Vagina (tissue), 2 donors: Measurements from ENCODE around the gene NTSR1. TPM values are rescaled to one million over a fixed set of nuclear protein-coding genes. Genes with fewer than 3 reads are reported as not detected.

ENCODE experiments used
- DNase-seq, 2 donors: peaks; one replicate each; pipeline ENCODE4 v3.0.0-alpha.2; 2017; ENCODE audit errors: extremely low spot score in 2 of 2
- H3K27ac ChIP-seq: fragments of 200-600 bp; sonication (generic); one replicate; pipeline ENCODE4 v1.5.1; 2019
- H3K27me3 ChIP-seq: fragments of 200-600 bp; sonication (generic); one replicate; pipeline ENCODE4 v1.5.1; 2019
- H3K36me3 ChIP-seq, 2 donors: fragments of 200-600 bp; sonication (generic); one replicate each; pipeline ENCODE4 v1.5.1; 2017 to 2019
- H3K4me1 ChIP-seq: fragments of 200-600 bp; sonication (generic); one replicate; pipeline ENCODE4 v1.5.1; 2019
- H3K4me3 ChIP-seq, 2 donors: fragments of 200-600 bp; sonication (generic); 1 replicate in 1 of 2; 2 replicates in 1 of 2; pipeline ENCODE4 v1.5.1; 2016 to 2019
- H3K9me3 ChIP-seq: fragments of 200-600 bp; sonication (generic); one replicate; pipeline ENCODE4 v1.5.1; 2019
- POLR2A ChIP-seq, 2 donors: fragments of 450-650 bp; IDR thresholded peaks; one replicate each; pipeline ENCODE4 v1.6.1; 2017; ENCODE audit warnings: antibody characterized with exemption in 2 of 2, mild to moderate bottlenecking in 2 of 2, moderate library complexity in 2 of 2
- POLR2AphosphoS5 ChIP-seq, 2 donors: sonication (generic); formaldehyde crosslinking; IDR thresholded peaks; one replicate each; pipeline ENCODE4 v1.9.0; 2017; ENCODE audit warnings: antibody characterized with exemption in 2 of 2, mild to moderate bottlenecking in 2 of 2, low read depth in 1 of 2; ENCODE audit not compliant: insufficient read depth in 1 of 2
- intact Hi-C: fragments of 100-400 bp; cut with DNase I; formaldehyde crosslinking; loops from one replicate; pipeline ENCODE4 v1.15.1; 2023
- total RNA-seq: library from RNA; depleted of rRNA; stranded (reverse); fragments of >200 nt; gene quantifications from one replicate; pipeline ENCODE4 v1.2.3, GENCODE V29; 2016
- TF ChIP-seq, protein P1 (sequence below), 3 experiments: fragments of 450-650 bp in 2 of 3; fragments of 200-600 bp in 1 of 3; sonication (generic) in 1 of 3; IDR thresholded peaks; one replicate each; pipeline ENCODE4 v1.5.1; 2017 to 2019; ENCODE audit warnings: antibody characterized with exemption in 3 of 3, mild to moderate bottlenecking in 2 of 3, moderate library complexity in 2 of 3

NTSR1 gene
- total RNA-seq, 1 donor from 2014 or later, result 0.49 TPM

DNA sequence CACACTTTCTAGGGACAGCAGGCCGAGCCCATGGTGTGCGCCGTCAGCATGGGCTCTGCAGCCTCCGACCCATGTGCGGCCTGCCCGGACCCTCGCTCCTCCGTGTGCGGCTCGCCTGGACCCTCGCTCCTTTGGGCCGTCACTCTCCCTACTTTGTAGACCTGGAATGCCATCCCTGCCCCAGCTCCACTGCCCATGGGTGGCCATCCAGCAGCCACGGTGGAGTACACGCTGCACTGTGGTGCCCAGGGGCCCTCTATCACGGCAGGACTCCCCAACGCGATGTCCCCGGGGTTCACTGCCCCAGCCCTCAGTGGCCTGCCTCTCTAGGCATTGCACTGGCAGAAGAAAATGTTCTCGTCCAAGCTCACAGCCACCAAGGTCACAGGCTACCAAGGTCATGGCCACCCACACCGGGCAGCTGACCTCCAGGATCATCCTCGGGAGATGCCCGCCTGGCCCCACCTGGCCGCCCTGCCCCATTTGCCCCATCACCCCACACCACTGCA is 63.5 kb downstream of the NTSR1 start:
- Histone ChIP-seq H3K27ac (no peak overlapping the region), H3K4me3 (no peak overlapping the region), H3K9me3 (no peaks in the 10 kb centered on the region), H3K4me1 (peaks cover 8% of the 10 kb centered on the region), H3K27me3 (no peaks in the 10 kb centered on the region), H3K36me3 (no peaks in the 10 kb centered on the region)
- DNase-seq, result no peak
- TF ChIP-seq POLR2A (IDR thresholded peaks at IDR 0.05), result no peak
- TF ChIP-seq, protein P1, sequence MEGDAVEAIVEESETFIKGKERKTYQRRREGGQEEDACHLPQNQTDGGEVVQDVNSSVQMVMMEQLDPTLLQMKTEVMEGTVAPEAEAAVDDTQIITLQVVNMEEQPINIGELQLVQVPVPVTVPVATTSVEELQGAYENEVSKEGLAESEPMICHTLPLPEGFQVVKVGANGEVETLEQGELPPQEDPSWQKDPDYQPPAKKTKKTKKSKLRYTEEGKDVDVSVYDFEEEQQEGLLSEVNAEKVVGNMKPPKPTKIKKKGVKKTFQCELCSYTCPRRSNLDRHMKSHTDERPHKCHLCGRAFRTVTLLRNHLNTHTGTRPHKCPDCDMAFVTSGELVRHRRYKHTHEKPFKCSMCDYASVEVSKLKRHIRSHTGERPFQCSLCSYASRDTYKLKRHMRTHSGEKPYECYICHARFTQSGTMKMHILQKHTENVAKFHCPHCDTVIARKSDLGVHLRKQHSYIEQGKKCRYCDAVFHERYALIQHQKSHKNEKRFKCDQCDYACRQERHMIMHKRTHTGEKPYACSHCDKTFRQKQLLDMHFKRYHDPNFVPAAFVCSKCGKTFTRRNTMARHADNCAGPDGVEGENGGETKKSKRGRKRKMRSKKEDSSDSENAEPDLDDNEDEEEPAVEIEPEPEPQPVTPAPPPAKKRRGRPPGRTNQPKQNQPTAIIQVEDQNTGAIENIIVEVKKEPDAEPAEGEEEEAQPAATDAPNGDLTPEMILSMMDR (IDR thresholded peaks at IDR 0.05), result no peak
- no peak for TF ChIP-seq POLR2AphosphoS5 (IDR thresholded peaks at IDR 0.05; ENCODE audit: insufficient read depth in 1 of 2, low read depth in 1 of 2)
- intact Hi-C loops, result no loop called here

DNA sequence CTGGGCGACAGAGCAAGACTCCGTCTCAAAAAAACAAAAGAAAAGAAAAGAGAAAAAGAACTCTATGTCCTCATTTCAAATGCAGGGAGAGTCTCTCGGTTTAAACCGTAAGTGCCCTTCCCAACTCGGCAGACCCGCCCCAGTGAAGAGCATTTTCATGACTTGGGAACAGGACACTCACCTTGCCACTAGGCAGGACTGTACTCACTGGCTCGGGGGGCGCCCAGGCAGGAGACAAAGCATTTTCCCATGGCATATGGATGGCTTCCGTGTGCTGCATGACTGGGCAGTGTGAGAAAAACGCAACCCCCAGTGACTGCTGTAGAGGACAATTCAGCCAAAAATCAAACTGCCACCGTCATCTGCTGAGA is 64.0 kb downstream of the NTSR1 start:
- no peak for DNase-seq
- TF ChIP-seq, protein P1 (IDR thresholded peaks at IDR 0.05), result no peak
- no peak for TF ChIP-seq POLR2AphosphoS5 (IDR thresholded peaks at IDR 0.05; ENCODE audit: insufficient read depth in 1 of 2, low read depth in 1 of 2)
- no peak for TF ChIP-seq POLR2A (IDR thresholded peaks at IDR 0.05)
- peaks cover 8% of the 10 kb centered on the region for H3K4me1 ChIP-seq
- H3K9me3 ChIP-seq, result no peaks in the 10 kb centered on the region
- intact Hi-C loops, result no loop called here
- no peak overlapping the region for H3K4me3 ChIP-seq
- H3K27me3 ChIP-seq, result no peaks in the 10 kb centered on the region
- H3K36me3 ChIP-seq, result no peaks in the 10 kb centered on the region
- H3K27ac ChIP-seq, result no peak overlapping the region

DNA sequence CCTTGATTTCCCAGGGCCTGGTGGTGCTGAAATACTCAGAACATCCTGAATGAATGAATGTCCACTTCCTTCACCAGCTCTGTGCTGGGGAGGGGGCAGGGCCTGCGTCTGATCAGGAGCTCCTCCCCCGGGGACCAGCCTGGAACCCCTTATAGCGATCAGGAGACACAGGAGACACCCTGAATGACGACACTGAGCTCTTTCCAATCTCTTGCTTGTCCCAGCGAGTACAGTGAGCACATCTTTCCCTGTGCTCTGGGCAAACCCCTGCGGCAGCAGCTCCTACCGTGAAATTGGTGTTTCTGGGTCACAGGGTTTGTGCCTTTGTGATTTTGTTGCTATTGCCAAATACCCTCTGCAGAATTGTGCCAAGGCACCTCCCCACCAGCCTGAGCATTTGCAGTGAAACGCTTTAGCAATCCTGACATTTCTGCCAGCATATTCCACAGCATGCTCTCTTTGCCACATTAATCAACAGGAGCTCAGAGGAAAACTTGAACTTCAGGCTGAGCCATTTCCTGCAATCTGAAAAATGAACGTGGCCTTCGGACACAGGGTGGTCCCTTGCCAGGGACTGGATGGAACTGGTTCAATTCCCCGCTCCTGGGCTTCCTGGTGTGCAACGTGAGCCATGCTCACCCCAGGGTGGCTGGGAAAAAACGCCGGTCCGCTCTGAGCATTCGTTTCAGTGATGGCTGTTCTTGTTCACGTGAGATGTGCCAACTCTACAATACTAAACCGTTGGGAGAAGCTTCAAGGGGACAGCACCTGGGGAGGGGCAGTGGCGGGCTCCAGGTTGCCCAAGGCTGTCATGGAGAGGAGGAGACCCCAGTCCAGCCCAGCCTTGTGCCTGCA is 64.6 kb downstream of the NTSR1 start:
- Histone ChIP-seq H3K9me3 (no peaks in the 10 kb centered on the region), H3K4me1 (peaks cover 4% of the 10 kb centered on the region), H3K36me3 (no peaks in the 10 kb centered on the region), H3K4me3 (no peak overlapping the region), H3K27ac (no peak overlapping the region), H3K27me3 (no peaks in the 10 kb centered on the region)
- TF ChIP-seq POLR2AphosphoS5 (IDR thresholded peaks at IDR 0.05; ENCODE audit: insufficient read depth in 1 of 2, low read depth in 1 of 2), result no peak
- TF ChIP-seq POLR2A (IDR thresholded peaks at IDR 0.05), result no peak
- TF ChIP-seq, protein P1 (IDR thresholded peaks at IDR 0.05), result no peak
- intact Hi-C loops, result no loop called here
- no peak for DNase-seq

DNA sequence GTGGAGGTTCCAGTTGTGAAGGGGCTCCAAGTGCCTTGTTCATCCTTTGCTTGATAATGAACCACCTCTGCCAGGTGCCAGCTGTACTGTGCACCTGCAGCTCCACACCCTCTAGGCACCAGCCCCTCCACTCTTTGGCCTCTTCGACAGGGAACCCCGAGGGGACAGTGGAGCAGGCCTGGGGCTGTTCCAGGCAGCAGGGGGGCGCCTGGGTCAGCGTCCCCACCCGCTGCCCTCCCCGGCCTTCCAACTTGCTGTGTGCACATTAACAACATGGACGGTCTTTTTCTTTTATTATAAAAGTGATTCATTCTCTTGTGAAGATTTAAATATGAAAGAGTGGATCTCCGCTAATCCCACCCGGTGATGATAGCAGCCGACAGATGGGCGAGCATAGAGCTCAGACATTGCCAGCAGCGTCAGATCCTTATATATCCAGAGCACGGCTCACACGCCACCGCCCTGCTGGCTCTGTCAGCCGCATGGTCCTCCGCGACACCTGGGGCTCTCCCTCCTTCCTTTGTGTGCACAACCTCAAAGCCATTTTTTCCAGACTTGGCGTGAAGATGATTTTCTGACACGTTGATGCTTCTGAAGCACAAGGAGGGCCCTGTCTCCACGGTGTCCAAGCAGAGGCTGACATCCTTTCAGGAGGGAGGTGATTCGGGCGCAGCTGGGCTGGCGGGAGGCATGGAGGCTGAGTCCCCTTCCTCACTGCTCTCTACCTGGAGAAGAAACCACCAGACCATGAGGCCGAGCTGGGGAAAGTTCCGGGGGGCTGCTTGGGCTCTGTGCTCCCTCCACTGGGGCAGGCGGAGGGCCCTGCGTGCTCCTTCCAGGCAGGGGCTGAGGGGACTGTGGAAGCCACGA is 65.4 kb downstream of the NTSR1 start:
- no peaks in the 10 kb centered on the region for H3K4me1 ChIP-seq
- H3K27me3 ChIP-seq, result no peaks in the 10 kb centered on the region
- TF ChIP-seq POLR2A (IDR thresholded peaks at IDR 0.05) (no peak), POLR2AphosphoS5 (IDR thresholded peaks at IDR 0.05; ENCODE audit: insufficient read depth in 1 of 2, low read depth in 1 of 2) (no peak)
- TF ChIP-seq, protein P1 (IDR thresholded peaks at IDR 0.05), result no peak
- H3K4me3 ChIP-seq, result no peak overlapping the region
- no peak overlapping the region for H3K27ac ChIP-seq
- H3K9me3 ChIP-seq, result no peaks in the 10 kb centered on the region
- no peaks in the 10 kb centered on the region for H3K36me3 ChIP-seq
- intact Hi-C loops, result no loop called here
- DNase-seq, result no peak
